Activated T-helper 17 cell treated with anti-CD3 and anti-CD28 coated beads, Interleukin-2, amount 50 U/mL, for 72 hours (primary cell): ENCODE measurements around the gene CCSER1. TPM values are rescaled to one million over a fixed set of nuclear protein-coding genes. Genes with fewer than 3 reads are reported as not detected.

Source experiments
- ATAC-seq: fragments of 150-1000 bp; cut with Tn5 transposase; replicated peaks from 2 replicates; pipeline ENCODE4 v1.10.0; 2021; ENCODE audit warnings: mild to moderate bottlenecking, moderate library complexity
- H3K27ac Mint-ChIP-seq: one replicate; pipeline ENCODE4 v1.8.0; 2022; ENCODE audit warnings: mixed read lengths
- H3K27me3 Mint-ChIP-seq: one replicate; pipeline ENCODE4 v1.8.0; 2022; ENCODE audit warnings: mixed read lengths
- H3K36me3 Mint-ChIP-seq: one replicate; pipeline ENCODE4 v1.8.0; 2022; ENCODE audit warnings: low read depth, mild to moderate bottlenecking, mixed read lengths
- H3K4me1 Mint-ChIP-seq: one replicate; pipeline ENCODE4 v1.8.0; 2022; ENCODE audit warnings: mixed read lengths
- H3K4me3 Mint-ChIP-seq: one replicate; pipeline ENCODE4 v1.8.0; 2022; ENCODE audit warnings: mild to moderate bottlenecking, mixed read lengths
- H3K9me3 Mint-ChIP-seq: one replicate; pipeline ENCODE4 v1.8.0; 2022; ENCODE audit warnings: mixed read lengths
- total RNA-seq, 2 donors: library from RNA; stranded (reverse); gene quantifications; one replicate each; pipeline ENCODE4 v1.2.3, GENCODE V29; 2022

Gene CCSER1
- total RNA-seq, 2 donors from 2014 or later, result 0.64 to 0.78 TPM

DNA sequence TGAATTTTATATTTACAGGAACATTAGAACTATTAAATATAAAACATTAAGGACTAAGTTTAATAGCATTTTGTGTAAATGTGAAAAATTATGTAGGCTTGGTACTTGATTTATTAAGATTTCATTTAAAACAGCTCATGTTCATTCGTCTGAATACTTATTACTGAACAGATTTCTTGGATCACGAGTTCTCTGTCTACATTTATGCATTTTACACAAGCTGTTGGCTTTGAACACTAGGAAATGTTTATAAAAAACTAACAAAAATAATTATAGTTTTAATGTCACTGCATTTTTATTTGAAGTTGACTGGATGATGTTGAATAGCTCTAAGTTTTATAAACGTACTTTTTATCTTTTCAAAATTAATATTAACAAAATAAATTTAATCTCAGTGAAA is 888.7 kb downstream of the CCSER1 start:
- Mint-ChIP-seq H3K27ac (no peak overlapping the region), H3K9me3 (peaks cover 2% of the 10 kb centered on the region), H3K27me3 (no peaks in the 10 kb centered on the region), H3K4me1 (no peaks in the 10 kb centered on the region), H3K36me3 (no peaks in the 10 kb centered on the region), H3K4me3 (no peak overlapping the region)
- ATAC-seq, result no peak

DNA sequence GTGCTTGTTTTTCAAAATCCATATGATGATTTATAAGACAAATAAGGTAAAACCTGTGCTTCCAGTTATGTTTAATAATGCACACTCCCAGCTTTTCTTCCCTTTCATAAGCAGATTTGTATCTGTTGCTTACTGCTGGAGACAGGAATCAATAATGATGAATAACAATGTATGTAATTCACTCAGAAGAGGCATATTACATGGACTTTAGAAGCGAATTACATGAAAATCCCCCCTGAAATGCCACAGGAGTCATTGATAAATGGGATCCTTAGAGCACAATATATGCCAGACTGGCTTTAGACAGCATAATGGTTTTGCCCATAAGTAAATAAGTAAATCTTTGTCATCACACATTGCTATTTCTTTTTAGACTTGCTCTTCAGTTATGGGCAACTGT is 892.3 kb downstream of the CCSER1 start:
- Mint-ChIP-seq H3K4me3 (no peak overlapping the region), H3K27ac (no peak overlapping the region), H3K36me3 (no peaks in the 10 kb centered on the region), H3K9me3 (no peaks in the 10 kb centered on the region), H3K4me1 (no peaks in the 10 kb centered on the region), H3K27me3 (no peaks in the 10 kb centered on the region)
- no peak for ATAC-seq

DNA sequence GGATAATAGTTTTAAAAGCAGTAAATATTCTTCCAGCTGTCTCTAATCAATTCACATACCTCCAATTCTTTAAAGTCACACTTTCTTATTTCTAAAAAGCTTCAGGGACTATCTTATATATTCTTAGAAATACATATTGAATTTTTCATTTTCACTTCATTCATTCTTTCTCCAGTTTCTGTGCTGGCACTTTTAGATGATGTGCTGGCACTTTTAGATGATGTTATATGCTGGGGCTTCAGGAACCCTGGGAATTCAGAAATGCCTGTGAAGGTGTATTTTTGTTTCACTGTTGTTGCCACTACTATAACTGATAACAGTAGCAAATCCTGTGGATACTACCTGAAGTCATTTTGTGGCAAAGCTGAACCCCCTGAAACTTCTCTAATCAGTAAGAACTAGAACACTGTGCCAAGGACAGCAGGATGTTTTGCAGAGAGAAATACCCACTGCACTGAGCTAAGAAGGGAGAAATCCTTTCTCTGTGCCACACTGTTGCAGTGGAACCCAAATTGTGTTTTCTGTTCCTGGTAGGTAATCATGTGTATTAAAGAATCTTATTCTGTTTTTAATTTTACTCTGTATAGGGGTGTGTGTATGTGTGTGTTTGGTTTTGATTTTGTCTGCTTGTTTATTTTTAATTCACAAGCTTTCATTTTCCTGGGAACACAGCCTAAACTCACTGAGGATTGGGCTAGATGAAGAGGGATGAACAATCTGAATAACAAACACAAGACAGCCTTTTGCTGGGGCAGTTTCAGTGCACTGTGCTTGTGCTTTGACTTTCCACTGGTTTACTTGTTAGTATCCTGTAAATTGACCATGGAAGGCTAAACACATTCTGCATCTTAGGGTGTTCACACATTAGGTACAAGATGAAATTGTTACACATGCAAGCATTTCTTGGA is 898.3 kb downstream of the CCSER1 start:
- no peaks in the 10 kb centered on the region for H3K27me3 Mint-ChIP-seq
- no peak overlapping the region for H3K27ac Mint-ChIP-seq
- no peaks in the 10 kb centered on the region for H3K36me3 Mint-ChIP-seq
- ATAC-seq, result no peak
- no peaks in the 10 kb centered on the region for H3K4me1 Mint-ChIP-seq
- H3K9me3 Mint-ChIP-seq, result no peaks in the 10 kb centered on the region
- H3K4me3 Mint-ChIP-seq, result no peak overlapping the region

DNA sequence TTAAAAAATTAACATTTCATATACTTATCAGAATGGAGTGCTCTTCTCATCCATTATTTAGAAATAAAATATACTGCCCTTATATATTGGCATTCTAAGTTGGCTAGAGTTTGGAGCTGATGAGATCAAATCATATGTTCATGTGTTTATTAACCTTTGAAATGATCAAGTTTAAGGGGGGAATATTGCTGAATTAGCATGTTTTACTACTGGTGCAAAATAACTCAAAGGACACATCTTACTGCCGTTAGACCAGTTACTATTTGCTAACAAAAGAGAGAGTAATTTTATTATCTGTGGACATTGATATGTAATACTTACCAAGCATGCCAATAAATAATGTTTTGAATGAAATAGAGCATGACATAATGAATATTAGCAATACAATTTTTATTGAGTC is 901.0 kb downstream of the CCSER1 start:
- H3K9me3 Mint-ChIP-seq, result no peaks in the 10 kb centered on the region
- ATAC-seq, result no peak
- no peaks in the 10 kb centered on the region for H3K4me1 Mint-ChIP-seq
- H3K27me3 Mint-ChIP-seq, result no peaks in the 10 kb centered on the region
- H3K27ac Mint-ChIP-seq, result no peak overlapping the region
- H3K4me3 Mint-ChIP-seq, result no peak overlapping the region
- H3K36me3 Mint-ChIP-seq, result no peaks in the 10 kb centered on the region

DNA sequence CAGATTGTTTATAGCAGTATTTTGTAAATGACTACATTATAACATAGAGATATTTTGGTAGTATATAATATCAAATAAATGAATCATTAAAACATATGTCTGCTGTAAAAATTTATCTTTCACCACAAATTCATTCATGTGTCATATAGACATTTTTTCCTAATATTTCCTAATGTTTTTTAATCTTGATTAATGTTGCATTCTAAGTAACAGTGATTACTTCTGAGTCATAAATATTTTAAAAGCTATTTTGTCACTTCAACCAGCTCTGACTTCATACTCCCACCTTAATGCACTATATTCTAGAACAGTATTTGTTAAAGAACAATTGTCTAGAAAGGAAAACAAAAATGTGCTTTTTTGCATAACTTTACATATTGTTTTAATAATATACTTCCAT is 904.6 kb downstream of the CCSER1 start:
- Mint-ChIP-seq H3K27me3 (no peaks in the 10 kb centered on the region), H3K27ac (no peak overlapping the region), H3K4me1 (no peaks in the 10 kb centered on the region), H3K36me3 (no peaks in the 10 kb centered on the region), H3K4me3 (no peak overlapping the region), H3K9me3 (no peaks in the 10 kb centered on the region)
- no peak for ATAC-seq

DNA sequence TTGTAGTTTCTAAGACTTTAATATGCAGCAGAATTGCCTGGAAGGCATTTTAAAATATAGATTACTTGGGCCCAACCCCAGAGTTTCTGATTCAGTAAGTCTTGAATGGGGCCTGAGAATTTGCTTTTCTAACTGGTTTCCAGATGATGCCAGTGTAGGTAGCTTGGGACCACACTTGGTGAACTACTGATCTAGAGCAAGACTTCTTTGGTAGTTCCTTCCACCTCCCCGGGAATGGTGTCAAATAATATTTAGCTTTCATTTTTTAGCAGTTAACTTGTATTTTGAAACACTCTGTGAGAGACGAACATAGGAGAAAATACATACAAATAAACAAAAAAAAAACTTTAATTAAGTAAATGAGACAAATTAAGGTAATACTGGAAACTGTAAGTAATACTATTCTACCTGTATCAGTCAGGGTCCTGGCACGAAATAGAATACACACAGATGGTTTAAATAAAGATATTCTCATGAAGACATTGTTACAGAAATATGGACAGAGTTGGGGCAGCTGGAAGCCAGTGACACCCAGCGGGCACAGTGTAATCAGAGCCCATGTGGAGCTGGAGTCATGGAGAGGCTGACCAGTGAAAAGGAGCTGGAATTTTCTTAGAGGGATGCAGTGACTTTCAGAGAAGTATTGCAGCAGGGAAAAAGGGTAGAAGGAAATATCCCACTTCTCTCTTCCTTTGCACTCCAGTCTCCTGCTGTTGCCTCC is 905.7 kb downstream of the CCSER1 start:
- H3K27ac Mint-ChIP-seq, result no peak overlapping the region
- peaks cover 5% of the 10 kb centered on the region for H3K9me3 Mint-ChIP-seq
- ATAC-seq, result no peak
- H3K36me3 Mint-ChIP-seq, result no peaks in the 10 kb centered on the region
- H3K27me3 Mint-ChIP-seq, result no peaks in the 10 kb centered on the region
- H3K4me3 Mint-ChIP-seq, result no peak overlapping the region
- no peaks in the 10 kb centered on the region for H3K4me1 Mint-ChIP-seq

DNA sequence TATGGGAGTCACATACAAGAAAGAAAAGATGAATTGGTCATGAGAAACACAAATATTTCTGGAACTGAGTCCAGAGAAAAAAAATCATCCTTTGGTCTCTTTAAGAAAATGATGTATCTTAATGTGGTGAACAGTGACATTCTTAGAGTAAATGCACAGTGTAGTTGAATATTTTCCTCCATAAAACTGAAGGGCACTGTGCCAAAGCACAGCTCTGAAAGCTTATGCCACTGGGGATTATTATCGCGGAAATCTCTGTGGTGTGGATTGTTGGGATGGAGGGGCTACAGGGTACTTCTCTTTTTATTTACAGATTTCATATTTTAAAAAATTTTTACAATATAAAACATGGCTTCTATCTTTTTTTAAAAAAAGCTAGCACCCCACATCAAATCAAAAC is 908.1 kb downstream of the CCSER1 start:
- ATAC-seq, result no peak
- Mint-ChIP-seq H3K27me3 (no peaks in the 10 kb centered on the region), H3K9me3 (peaks cover 5% of the 10 kb centered on the region), H3K4me3 (no peak overlapping the region), H3K27ac (no peak overlapping the region), H3K4me1 (no peaks in the 10 kb centered on the region), H3K36me3 (no peaks in the 10 kb centered on the region)

DNA sequence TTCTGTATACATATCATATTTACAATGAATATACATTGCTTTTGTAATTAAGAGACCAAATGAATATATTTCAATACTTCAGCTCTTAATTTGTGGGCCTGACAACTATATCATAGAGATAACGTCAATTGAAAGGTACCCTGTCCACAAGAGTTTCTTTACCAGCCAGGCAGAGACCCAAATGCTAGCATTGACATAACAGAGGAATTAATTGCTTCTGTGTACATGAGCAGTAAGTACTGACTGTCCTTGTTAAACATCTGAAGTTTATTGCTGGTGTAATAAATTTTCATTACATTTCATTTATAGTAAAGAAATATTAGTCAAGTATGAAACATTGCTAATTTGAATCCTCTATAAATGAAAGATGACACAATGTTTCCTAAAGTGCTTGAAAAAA is 910.8 kb downstream of the CCSER1 start:
- no peak for ATAC-seq
- no peaks in the 10 kb centered on the region for H3K27me3 Mint-ChIP-seq

DNA sequence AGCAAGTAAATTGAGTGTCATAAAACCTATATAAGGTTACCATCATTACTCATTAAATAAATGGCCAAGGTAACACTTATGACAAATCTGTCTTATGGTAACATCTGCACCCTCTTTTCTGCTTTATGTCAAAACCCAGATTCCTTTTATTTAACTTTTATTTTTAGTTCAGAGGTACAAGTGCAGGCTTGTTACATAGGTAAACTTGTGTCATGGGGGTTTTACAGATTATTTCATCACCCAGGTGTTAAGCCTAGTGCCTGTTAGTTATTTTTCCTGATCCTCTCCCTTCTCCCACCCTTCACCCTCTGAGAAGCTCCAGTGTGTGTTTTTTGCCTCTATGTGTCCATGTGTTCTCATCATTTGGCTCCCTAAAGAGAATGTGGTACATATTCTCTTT is 930.7 kb downstream of the CCSER1 start:
- Mint-ChIP-seq H3K27me3 (no peaks in the 10 kb centered on the region), H3K9me3 (peaks cover 5% of the 10 kb centered on the region), H3K4me3 (no peak overlapping the region), H3K36me3 (no peaks in the 10 kb centered on the region), H3K27ac (no peak overlapping the region), H3K4me1 (no peaks in the 10 kb centered on the region)
- no peak for ATAC-seq

More for the DNA sequence above, 910.8 kb downstream of the CCSER1 start:
- H3K4me3 Mint-ChIP-seq, result no peak overlapping the region
- H3K36me3 Mint-ChIP-seq, result no peaks in the 10 kb centered on the region
- no peak overlapping the region for H3K27ac Mint-ChIP-seq
- peaks cover 5% of the 10 kb centered on the region for H3K9me3 Mint-ChIP-seq
- H3K4me1 Mint-ChIP-seq, result no peaks in the 10 kb centered on the region

DNA sequence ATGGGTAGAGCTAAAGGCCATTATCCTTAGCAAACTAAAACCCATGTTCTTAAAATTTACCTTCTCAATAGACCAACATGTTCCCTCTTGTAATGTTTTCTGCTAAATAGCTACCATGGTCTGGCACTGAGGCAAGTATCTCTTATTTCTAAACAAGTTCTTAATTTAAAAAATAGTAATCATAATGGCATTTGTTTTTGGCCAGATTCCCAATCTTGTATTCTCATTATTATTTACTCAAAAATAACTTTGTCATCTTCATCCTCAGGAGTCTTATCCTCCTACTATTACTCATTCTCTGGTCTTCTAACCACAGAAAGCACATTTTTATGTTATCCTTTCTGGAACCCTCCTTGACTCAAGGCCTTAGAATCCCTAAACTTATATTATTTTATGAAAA is 931.2 kb downstream of the CCSER1 start:
- Mint-ChIP-seq H3K4me3 (no peak overlapping the region), H3K4me1 (no peaks in the 10 kb centered on the region), H3K27ac (no peak overlapping the region), H3K36me3 (no peaks in the 10 kb centered on the region), H3K9me3 (peaks cover 5% of the 10 kb centered on the region), H3K27me3 (no peaks in the 10 kb centered on the region)
- ATAC-seq, result no peak

DNA sequence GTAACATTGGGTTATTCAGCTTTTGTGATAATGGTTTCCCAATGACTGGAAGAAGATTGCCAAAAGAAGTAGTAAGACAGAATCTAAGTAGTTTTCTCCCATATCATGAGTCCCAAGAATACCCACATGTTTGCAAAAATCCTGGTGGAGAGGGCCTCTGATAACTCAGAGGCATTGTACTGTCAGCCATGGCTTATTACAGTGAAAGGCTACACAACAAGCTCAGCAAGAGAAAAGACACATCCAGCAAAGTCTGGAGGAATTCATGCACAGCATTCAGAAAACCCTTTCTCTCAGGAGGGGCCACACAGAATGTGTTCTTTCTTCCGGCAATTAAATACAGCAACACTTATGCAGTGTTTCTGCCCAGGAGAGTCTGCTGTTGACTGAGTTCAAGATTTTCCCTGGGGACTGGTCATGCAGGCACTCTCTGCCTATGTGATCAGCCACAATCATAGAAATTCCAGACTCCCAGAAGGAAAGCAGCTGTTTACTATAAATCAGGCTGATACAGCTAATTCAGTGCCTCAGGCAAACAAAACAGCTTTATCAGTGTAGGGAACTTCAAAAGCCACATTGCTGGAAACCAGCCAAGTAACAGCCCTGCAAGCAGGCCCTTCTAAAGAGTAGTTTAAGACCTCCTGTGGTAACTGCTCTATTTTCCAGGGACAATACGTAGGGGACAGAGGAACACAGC is 937.1 kb downstream of the CCSER1 start:
- ATAC-seq, result no peak
- H3K27me3 Mint-ChIP-seq, result no peaks in the 10 kb centered on the region
- H3K9me3 Mint-ChIP-seq, result no peaks in the 10 kb centered on the region
- H3K4me3 Mint-ChIP-seq, result no peak overlapping the region
- no peaks in the 10 kb centered on the region for H3K4me1 Mint-ChIP-seq
- H3K27ac Mint-ChIP-seq, result no peak overlapping the region
- no peaks in the 10 kb centered on the region for H3K36me3 Mint-ChIP-seq

DNA sequence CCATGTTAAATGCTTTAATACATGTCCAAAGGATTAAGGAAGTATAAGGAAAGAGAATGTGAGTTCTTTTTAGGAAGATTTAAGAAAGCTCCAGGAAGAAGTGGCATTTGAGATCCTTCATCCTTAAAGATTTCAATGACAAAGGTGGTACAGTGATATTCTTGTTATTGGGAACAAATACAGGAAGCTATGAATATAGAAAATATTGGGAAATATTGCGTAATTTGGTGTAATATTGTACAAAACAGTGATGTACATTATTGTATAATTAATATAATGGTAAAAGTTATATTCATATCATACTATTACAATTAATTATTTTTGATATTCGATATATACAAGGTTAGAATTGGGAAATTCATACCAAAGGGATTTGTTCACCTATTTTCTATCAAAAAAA is 937.9 kb downstream of the CCSER1 start:
- no peak for ATAC-seq
- H3K4me1 Mint-ChIP-seq, result no peaks in the 10 kb centered on the region
- no peaks in the 10 kb centered on the region for H3K27me3 Mint-ChIP-seq
- H3K9me3 Mint-ChIP-seq, result no peaks in the 10 kb centered on the region
- H3K36me3 Mint-ChIP-seq, result no peaks in the 10 kb centered on the region
- H3K27ac Mint-ChIP-seq, result no peak overlapping the region
- H3K4me3 Mint-ChIP-seq, result no peak overlapping the region

DNA sequence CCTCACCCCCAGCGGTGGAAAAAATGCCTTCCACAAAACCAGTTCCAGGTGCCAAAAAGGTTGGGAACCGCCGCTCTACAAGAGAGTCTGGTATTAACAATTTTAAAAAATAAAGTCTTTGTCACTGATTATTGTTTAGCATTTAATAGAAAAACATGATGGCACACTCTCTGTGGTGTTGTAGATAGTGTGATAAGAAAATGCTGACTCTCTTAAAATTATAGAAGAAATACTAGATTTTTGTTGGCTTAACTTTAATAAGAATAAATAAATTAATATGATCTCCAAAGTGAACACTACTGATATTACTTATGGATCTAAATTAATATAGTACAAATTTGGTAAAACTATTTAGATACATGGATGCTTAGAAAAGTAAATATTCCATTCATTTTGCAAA is 943.5 kb downstream of the CCSER1 start:
- no peaks in the 10 kb centered on the region for H3K36me3 Mint-ChIP-seq
- H3K4me3 Mint-ChIP-seq, result no peak overlapping the region
- no peak for ATAC-seq
- no peaks in the 10 kb centered on the region for H3K4me1 Mint-ChIP-seq
- peaks cover 4% of the 10 kb centered on the region for H3K9me3 Mint-ChIP-seq
- no peaks in the 10 kb centered on the region for H3K27me3 Mint-ChIP-seq
- H3K27ac Mint-ChIP-seq, result no peak overlapping the region

DNA sequence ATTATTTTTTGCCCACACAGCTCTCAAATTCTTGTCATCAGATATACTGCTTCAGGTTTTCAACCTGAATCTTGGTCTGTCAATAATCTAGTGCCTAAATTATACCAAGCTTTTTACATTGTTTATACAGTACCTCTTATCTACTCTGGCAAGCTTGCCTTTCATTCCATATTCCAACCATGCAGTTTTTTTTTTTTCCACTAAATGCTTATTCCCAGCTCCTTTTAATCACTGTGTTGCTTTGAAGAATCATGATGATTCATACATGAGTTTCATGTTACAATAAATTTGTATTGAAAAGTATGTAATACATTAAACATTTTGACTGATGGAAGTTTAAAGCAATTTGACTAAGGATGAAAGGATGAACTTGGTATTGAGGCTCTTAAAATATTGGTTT is 949.0 kb downstream of the CCSER1 start:
- Mint-ChIP-seq H3K4me1 (no peaks in the 10 kb centered on the region), H3K36me3 (no peaks in the 10 kb centered on the region), H3K27ac (no peak overlapping the region), H3K27me3 (no peaks in the 10 kb centered on the region), H3K9me3 (peaks cover 17% of the 10 kb centered on the region), H3K4me3 (no peak overlapping the region)
- ATAC-seq, result no peak

DNA sequence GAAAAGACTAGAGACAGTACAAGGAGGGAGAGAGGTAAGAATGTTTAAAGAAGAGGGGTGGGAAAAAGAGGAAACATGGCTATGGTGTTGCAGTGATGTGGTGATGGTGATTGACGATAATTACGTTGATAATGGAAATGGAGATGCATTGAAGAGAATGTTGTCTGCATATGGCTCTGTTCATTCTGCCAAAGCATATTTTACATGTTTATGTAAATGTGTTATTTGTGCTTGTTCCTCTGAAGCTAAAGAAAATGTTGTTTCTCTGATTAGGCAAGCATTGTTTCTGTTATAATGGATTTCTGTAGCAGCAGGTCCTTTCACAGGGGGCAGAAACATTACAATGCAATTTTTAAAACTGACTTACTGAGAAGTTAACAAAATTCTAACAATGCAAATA is 958.8 kb downstream of the CCSER1 start:
- Mint-ChIP-seq H3K9me3 (no peaks in the 10 kb centered on the region), H3K27ac (no peak overlapping the region), H3K27me3 (no peaks in the 10 kb centered on the region), H3K4me3 (no peak overlapping the region), H3K4me1 (no peaks in the 10 kb centered on the region), H3K36me3 (no peaks in the 10 kb centered on the region)
- ATAC-seq, result no peak
